HG03565 (cell line): ENCODE results near the gene PRRT2.

ENCODE experiments used
- ATAC-seq: cut with Tn5 transposase; IDR thresholded peaks from one replicate; pipeline ENCODE4 v1.9.1; 2021; ENCODE audit warnings: mild to moderate bottlenecking, moderate library complexity; ENCODE audit not compliant: unreplicated experiment

PRRT2 gene

GRCh38 chr16:29811170-29811895 is 660 bp upstream of the PRRT2 start:
- ATAC-seq: no peak

GRCh38 chr16:29812754-29813643 is 1.0 kb downstream of the PRRT2 start:
- no peak for ATAC-seq

- no peak for ATAC-seq
Measured at GRCh38 chr16:29813644-29814562, 1.9 kb downstream of the PRRT2 start.

GRCh38 chr16:29814592-29814991 is 2.6 kb downstream of the PRRT2 start:
- ATAC-seq: no peak

- no peak for ATAC-seq
Measured at GRCh38 chr16:29815032-29815721, 3.2 kb downstream of the PRRT2 start.

- peak; percentile 51 for ATAC-seq
Measured at GRCh38 chr16:29815793-29816693, 4.0 kb downstream of the PRRT2 start, which contains the start of gene PAGR1. Gene PAGR1, plus strand, starts transcription at chr16:29816152. Its CDS starts 374 bp downstream, at chr16:29816526.

GRCh38 chr16:29816694-29817441 is 4.9 kb downstream of the PRRT2 start:
- ATAC-seq: no peak

GRCh38 chr16:29818082-29818481 is 6.1 kb downstream of the PRRT2 start:
- ATAC-seq: no peak

GRCh38 chr16:29819506-29819905 is 7.5 kb downstream of the PRRT2 start:
- no peak for ATAC-seq

- ATAC-seq: no peak
Measured at GRCh38 chr16:29820271-29820701, 8.3 kb downstream of the PRRT2 start, which contains the start of gene MVP. Gene MVP, plus strand, starts transcription at chr16:29820462. Its CDS starts 10,088 bp downstream, at chr16:29830550.

- no peak for ATAC-seq
Measured at GRCh38 chr16:29820730-29821642, 9.0 kb downstream of the PRRT2 start.

- ATAC-seq: no peak
Measured at GRCh38 chr16:29821643-29822115, 9.7 kb downstream of the PRRT2 start.

- ATAC-seq: no peak
Measured at GRCh38 chr16:29824589-29825144, 12.7 kb downstream of the PRRT2 start.

GRCh38 chr16:29825145-29826044 is 13.4 kb downstream of the PRRT2 start:
- no peak for ATAC-seq

- no peak for ATAC-seq
Measured at GRCh38 chr16:29826342-29826695, 14.3 kb downstream of the PRRT2 start.

GRCh38 chr16:29830774-29831173 is 18.8 kb downstream of the PRRT2 start:
- ATAC-seq: no peak
